Ecto neural progenitor cell (in vitro differentiated cells): Measurements from ENCODE around the gene CYP2C9.
"Not testable (repeated sequence)": the region's sequence is repeated elsewhere in the genome, so short reads cannot be mapped to it uniquely, and the experiment has no call there.

Source experiments
- DNase-seq: peaks from one replicate; pipeline ENCODE4 v3.0.0-alpha.2; 2018; ENCODE audit warnings: low spot score

CYP2C9 gene

DNA sequence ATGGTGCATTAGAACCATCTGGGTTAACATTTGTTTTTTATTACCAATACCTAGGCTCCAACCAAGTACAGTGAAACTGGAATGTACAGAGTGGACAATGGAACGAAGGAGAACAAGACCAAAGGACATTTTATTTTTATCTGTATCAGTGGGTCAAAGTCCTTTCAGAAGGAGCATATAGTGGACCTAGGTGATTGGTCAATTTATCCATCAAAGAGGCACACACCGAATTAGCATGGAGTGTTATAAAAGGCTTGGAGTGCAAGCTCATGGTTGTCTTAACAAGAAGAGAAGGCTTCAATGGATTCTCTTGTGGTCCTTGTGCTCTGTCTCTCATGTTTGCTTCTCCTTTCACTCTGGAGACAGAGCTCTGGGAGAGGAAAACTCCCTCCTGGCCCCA is at the start of gene CYP2C9:
CYP2C9 (plus strand) TSS at position 276 of the 400 bp plus-strand sequence; CDS start at position 301, 25 bp downstream.
- DNase-seq, result no peak

DNA sequence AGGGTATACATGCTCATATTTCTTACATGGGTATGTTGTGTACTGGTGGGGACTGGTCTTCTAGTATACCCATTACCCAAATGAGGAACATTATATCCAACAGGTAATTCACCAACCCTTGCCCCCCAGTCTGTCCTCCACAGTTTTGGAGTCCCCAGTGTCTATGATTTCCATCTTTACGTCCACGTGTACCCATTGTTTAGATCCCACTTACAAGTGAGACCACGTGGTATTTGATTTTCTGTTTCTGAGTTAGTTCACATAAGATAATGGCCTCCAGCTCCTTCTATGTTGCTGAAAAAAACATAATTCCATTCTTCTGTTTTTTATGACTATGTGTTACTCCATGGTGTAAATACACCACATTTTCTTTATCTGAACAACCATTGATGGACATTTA is 49.3 kb upstream of the CYP2C9 start:
- DNase-seq, result no peak

DNA sequence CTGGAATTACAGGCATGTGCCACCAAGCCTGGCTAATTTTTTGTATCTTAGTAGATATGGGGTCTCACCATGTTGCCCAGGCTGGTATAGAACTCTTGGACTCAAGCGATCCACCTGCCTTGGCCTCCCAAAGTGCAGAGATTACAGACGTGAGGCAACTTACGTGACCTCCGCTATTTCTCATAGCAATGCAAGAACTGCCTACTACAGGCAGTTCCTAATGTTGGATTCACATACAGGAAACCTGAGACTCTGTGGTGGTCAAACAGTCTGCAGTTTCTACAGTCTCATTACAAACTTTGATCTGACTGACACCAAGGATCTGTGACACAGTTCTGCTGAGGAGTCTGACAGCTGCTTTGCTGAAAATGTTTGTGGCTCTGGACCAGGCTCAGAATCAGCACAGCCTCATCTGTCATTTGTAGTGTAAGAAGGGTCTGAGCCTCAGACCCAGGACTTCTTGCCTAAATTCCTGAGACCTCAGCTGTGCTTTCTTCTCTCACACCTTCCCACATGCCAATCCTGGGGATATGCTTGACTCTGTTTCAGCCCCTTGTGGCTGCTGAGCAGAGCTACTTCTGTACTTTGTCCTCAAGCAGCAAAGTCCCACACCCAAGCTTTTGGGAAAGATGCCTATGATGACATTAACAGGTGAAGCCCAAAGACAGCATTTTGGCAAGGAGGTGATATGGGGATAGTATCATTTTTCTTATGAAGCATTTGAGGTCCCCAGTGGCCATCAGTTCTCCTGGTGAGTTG is 48.0 kb upstream of the CYP2C9 start:
- DNase-seq, result no peak

DNA sequence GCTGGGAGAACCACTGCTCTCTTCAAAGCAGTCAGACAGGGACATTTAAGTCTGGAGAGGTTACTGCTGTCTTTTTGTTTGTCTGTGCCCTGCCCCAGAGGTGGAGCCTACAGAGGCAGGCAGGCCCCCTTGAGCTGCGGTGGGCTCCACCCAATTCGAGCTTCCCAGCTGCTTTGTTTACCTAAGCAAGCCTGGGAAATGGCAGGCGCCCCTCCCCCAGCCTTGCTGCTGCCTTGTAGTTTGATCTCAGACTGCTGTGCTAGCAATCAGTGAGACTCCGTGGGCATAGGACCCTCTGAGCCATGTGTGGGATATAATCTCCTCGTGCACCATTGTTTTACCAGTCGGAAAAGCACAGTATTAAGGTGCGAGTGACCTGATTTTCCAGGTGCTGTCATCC is 40.0 kb upstream of the CYP2C9 start:
- not testable (repeated sequence) for DNase-seq

DNA sequence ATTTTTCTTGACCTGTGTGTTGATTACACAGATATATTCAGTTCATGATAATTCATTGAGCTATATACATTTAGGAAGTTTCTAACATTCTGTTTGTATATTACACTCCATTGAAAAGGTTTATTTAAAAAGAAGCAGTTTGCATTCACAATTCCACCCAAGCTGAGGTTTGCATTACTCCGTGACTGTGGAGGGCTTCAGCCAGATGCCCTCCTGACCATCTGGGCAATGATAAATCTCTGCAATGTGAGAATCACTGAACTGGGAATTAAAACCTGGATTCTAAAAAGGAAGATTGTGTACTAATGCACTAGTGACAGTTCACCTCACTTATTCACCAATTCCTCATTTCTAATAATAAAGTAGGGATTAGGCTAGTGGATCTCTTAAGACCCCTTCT is 36.4 kb upstream of the CYP2C9 start:
- no peak for DNase-seq

DNA sequence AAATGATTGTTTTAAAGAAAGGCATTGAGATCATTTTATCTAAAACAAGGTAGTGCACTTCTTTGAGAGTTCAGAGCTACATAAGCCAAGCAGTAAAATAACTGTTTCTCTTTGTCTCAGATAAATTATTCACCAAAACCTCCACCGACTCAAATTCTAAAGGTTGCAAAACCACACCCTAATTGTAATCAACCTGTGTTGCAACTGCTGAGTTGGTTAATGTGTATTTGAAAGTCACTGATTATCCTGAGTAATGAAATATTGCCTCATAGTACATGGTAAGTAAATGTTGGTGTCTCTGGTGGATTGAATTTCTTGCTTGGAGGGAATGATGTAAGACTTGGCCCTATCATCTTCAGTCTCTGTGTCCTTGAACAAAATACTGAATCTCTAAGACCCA is 35.9 kb upstream of the CYP2C9 start:
- DNase-seq, result no peak

DNA sequence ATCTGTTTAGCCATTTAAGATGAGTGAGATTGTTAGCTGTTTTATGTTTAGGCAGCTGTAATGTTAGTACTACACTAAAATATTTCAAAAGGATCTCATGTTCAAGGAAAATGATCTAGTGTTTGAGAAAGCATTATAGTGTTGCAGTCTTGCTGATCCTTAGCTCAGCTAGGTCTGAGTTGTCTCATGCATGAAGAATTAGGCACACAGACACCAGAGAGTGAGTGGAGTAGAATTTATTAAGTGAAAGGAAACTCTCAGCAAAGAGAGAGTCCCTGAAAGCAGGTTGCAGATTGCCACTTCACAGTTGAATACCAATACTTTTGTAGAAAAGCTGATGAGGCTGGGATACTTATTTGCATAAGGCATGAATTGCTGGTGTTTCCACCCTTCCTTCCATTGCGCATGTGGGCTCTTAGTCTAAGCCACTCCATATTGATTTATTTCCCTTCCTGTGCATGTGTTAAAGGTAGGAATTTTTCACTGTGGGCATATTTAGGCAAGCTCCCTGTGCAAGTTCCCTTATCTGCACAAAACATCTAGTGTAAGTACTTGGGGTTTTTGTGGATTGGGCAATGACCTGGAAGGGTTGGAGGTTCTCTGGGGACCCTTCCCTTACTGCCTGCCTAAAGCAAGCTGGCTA is 33.8 kb upstream of the CYP2C9 start:
- DNase-seq, result not testable (repeated sequence)

DNA sequence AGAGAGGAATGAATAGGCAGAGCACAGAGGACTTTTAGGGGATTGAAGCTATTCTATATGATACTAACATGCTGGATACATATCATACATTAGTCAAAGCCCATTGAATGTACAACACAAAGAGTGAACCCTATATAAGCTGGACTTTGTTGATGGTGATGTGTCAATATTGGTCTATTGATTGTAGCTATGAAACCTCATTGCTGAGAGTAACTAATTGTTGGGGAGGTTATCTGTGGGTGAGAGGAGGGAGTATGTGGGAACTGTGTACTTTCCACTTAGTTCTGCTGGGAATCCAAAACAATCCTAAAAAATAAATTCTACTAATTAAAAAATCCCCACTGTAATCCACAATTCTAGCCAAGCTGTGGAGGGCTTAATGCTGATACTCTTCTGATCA is 22.0 kb upstream of the CYP2C9 start:
- no peak for DNase-seq

DNA sequence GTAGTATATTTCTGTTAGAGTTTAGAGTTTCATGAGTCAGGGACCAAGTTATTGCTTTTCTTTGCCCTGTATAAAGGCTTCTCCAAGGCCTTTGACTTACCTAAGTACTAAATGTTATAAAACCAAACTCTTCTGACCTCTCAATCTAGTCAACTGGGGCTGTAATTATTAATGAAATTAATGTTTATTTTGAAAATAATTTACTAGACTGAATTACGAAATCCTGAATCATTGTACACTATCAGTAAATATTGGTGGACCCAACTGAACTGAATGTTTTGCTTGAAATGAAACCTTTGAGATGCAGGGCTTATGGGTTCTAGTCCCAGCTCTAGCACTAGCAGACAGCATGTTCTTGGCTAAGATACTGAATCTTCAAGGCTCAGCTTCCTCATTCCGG is 1.7 kb upstream of the CYP2C9 start:
- DNase-seq, result no peak

DNA sequence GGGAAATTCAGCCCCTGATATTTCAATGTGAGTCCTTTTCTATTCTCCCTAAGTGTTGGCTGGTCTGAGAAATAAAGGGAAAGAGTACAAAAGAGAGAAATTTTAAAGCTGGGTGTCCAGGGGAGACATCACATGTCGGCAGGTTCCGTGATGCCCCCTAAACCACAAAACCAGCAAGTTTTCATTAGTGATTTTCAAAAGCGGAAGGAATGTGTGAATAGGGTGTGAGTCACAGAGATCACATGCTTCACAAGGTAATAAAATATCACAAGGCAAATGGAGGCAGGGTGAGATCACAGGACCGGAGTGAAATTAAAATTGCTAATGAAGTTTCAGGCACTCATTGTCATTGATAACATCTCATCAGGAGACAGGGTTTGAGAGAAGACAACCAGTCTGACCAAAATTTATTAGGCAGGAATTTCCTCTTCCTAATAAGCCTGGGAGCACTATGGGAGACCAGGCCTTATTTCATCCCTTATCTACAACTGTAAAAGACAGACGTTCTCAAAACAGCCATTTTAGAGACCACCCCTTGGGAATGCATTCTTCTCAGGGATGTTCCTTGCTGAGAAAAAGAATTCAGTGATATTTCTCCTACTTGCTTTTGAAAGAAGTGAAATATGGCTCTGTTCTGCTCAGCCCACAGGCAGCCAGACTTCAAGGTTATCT is 5.1 kb downstream of the CYP2C9 start:
- not testable (repeated sequence) for DNase-seq

DNA sequence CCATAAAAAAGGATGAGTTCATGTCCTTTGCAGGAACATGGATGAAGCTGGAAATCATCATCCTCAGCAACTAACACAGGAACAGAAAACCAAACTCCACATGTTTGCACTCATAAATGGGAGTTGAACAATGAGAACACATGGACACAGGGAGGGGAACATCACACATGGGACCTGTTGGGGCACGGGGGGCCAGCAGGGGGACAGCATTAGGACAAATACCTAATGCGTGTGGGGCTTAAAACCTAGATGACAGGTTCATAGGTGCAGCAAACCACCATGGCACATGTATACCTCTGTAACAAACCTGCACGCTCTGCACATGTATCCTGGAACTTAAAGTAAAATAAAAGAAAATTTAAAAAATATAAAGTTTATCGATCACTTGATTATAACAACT is 7.7 kb downstream of the CYP2C9 start:
- not testable (repeated sequence) for DNase-seq

DNA sequence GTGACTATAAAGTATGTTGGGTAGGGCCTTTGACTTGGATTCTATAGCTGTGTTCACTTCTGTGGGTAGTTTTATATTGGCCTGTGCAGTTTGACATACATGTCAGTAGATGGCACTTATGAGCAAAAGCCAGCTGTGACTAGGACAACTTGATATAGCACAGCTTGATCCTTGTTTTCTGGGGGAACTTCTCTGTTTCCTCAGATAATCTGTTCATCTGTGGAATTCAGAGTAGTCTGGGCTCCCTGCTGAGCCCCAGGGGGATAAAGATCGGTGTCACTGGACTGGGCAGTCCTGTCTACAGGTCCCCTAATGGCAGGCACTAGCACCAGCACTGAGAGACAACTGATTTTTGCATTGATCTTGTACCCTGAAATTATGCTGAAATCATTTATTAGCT is 25.4 kb downstream of the CYP2C9 start:
- DNase-seq, result peak; percentile 75

DNA sequence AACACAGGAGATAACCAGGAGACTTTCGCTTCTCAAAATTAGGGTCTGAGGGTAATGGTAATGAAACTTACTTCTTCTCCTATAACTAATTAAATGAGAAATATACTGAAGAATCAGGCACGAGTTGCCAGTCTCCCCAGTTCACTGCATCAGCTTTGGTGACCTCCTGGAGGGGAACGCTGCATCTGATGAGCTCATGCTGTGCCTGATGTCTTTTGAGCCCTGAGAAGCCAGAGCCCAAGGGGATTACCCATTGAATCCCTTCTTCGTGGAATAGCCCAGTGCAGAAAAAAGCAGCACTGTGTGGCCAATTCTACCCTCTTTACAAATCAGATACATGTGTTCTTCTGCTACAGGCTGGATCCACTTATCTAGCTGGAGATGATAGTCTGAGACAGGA is 45.1 kb downstream of the CYP2C9 start:
- DNase-seq, result peak; percentile 53

DNA sequence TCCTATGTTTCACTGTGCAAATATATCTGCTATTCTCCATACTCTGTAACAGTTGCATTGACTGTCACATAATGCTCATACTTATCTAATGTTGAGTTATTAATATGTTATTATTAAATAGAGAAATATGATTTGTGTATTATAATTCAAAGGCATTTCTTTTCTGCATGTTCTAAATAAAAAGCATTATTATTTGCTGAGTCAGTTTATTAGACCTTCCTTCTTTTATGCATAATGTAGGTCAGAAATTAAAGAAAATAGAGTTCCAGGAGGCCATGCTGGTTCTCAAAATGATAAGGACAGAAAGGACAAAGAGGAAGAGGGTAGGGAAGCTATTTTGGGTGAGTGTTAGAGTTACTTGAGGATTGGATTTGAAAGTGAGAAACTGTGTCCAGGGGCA is 50.7 kb downstream of the CYP2C9 start:
- no peak for DNase-seq

DNA sequence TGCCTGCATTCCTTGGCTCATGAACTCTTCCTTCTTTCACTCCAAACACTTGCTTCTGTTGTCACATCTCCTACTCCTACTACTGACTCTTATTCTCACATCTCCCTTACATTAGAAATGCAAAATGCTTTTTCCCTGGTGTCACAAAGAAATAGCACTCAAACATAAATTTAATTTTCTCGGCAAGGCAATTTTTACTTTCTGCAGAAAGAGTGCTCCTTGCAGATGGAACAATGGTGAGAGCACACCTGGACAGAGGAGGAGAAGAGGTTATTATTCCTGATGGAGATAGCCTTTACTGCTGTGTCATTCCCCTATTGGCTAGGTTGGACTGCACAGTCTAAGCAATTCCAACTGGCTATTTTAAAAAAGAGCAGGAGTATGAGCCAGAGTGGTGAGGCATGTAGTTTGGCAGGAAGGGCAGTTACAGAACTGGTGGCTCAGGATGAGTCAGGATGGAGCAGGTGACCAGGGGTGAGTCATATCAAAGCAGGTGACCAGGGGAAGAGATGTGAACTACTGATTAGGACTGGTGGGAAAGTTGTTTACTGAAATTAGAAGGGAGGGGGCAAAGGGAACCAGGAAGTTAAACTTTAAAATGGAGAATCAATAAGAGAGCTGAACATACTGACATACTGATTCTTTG is 52.9 kb downstream of the CYP2C9 start:
- no peak for DNase-seq

DNA sequence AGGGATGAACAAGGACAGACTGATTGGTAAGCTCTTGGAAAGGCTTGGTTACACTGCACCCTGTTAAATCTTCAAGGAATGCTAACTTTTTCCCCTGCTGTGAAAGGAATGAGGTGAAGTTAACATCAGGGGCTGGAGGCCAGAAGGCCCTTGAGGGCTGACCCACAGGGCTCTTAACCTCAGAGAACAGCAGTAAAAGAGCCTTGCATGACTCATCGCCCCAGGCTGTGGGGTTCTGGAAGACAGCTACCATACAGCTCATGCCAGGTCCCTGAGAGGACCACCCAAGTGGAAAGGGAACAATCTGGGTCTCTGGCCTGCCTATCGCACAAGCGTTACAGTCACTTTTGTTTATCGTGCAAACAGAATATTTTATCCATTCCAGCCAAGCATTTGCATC is 54.4 kb downstream of the CYP2C9 start:
- peak; percentile 53 for DNase-seq

DNA sequence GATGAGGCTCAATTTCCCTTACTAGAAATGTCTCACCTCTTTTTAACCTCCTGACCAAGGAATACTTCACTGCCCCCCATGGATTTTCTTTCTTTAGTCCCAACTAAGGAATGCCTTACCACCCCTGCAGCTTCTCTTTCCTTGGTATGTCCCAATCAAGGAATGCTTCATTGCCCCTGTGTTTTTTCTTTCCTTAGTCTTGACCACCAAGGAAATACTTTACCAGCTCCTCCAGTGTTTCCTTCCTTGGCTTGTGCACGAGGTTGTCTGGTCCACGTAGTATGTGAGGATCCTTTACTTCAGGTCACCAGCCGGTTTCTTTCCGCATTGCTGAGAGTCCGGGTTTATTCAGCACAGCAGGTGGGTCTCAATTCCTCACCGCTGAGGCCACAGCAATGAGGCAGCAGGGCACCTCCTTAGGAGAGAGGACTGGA is 59.3 kb downstream of the CYP2C9 start:
- no peak for DNase-seq

DNA sequence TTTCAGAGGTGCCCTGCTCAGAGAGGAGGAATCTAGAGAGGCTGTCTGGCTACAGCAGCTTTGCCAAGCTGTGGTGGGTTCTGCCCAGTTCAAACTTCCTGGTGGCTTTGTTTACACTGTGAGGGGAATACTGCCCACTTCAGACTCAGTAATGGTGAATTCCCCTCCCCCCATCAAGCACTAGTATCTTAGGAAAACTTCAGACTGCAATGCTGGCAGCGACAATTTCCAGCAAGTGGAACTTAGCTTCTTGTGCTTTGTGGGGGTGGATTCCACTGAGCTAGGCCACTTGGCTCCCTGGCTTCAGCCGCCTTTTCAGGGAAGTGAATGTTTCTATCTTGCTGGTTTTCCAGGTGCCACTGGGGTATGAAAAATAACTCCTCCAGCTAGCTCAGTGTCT is 88.0 kb downstream of the CYP2C9 start:
- no peak for DNase-seq

DNA sequence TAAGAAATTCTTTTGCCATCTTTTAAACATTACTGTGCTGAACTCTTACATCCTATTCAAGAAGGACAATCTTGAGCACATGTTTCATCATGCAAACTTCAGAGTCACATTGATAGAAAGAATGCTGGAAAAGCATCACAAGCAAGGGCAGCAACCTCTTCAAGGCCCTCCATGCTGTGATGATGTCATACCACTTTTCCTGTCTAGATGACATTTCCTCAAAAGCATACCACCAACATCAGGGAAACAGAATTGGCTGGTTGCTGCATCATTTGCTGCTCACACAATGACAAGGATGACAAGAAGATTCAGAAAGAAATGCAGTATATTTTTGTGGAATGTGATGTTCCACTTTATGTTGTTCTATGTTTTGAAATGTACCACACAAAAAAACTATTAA is 93.2 kb downstream of the CYP2C9 start:
- no peak for DNase-seq

DNA sequence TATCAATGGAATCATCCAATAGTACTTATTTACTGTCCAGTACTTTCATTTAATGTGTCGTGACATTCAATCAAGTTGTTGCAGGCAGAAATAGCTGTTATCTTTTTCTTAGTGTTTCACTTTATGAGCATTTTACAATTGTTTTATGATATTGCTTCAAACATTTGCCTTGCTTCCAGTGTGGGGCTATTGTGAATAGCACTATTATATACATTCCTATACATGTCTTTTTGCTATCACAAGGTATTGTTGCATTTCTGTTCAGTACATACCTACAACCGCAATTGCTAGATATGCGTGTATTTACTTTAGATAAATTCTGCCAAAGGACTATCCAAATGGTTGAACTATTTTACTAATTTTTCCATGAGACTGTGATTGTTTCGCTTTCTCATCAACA is 95.9 kb downstream of the CYP2C9 start:
- no peak for DNase-seq

DNA sequence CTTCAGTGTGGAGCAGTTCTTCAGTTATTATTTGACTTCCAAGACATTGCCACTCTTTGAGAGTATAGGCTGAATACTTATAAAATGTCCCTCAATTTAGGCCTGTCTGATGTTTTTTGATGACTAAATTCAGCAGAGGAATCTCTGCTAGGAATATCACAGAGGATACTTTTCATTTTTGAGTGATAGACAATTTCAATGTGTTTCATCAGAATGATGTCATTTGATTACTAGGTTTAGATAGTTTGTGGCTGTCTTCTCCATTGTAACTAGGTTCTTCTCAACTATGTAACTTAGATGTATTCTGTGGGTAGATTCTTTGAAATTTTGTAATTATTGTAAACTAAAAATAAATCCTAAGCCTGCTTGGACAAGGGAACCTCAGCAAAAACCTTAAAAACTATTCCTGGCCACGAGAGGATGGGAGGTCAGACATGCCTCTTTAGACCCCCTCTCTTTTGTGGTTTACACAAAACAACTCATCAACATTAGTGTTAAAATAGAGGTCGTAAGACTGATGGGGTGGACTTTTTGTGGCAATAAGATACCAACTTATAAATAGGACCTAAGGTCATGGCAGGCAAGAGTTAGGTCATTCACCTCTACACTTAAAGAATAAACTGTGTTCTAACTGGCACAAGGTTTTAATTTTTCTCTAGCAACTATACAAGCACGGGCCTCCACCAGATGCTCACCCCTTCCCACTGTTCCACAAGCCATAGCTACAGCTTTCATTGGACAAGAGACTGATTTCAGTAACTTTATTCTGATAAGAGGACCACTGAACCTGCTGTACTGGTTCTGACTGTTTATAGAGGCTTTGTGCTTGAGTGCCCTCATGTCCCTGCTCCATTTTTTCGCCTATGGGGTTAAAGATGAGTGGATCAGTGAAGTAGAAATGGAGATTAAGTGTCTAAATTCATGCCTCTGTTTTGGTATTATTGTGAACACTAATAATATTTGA is 97.2 kb downstream of the CYP2C9 start:
- no peak for DNase-seq

DNA sequence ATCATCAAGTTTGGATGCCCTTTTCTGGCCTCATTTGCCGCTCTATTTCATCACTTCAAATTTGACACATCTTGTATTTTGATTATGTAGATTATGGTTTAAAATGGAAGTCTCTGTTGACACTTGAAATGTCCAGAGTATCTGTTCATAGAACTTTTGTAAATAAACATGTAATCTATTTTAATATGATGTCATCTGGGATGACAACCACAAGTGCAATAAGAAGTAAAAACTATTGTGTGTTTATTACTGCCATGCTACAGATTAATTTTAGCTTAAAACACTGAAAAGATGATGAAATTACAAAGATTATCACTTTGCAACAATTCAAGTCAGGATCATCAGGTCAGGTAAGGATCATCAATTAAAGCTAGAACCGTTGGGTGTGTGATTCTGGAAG is 100.8 kb downstream of the CYP2C9 start:
- DNase-seq, result no peak
